NCI-H1417 (cell line): Measurements from ENCODE around the gene RC3H1.
"Not testable (repeated sequence)": the region's sequence is repeated elsewhere in the genome, so short reads cannot be mapped to it uniquely, and the experiment has no call there.

Source experiments
- DNase-seq, 3 experiments: peaks; one replicate each; lab custom pipeline; 2025; lab: John Stamatoyannopoulos, UW

RC3H1 gene

GRCh38 chr1:173954179-173954578 is 68.0 kb downstream of the RC3H1 start:
- DNase-seq, result no peak

GRCh38 chr1:173948594-173948993 is 73.6 kb downstream of the RC3H1 start:
- DNase-seq, result no peak

- no peak for DNase-seq
Measured at GRCh38 chr1:173946380-173946921, 75.7 kb downstream of the RC3H1 start.

- DNase-seq, result no peak
Measured at GRCh38 chr1:173937062-173937461, 85.1 kb downstream of the RC3H1 start.

DNA sequence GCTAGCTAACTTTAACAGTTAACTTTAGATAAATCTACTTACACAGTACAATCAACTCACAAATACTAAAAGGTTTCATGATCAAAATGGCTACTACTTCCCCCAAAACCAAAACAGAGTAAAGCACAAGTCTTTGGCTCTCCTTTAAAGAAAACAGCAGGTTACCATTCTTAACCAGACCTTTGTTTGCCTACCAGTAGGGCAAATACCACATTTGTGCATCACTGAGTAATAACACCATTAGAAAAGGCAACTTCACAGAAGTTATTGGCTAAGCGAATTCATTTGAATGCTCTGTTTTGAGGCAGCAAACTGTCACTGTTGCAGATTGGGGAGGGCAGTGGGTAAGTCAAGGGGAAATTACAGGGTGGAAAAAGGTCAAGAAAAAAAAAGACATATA is 87.7 kb downstream of the RC3H1 start:
- DNase-seq, result no peak

GRCh38 chr1:173930541-173930940 is 91.6 kb downstream of the RC3H1 start:
- DNase-seq, result not testable (repeated sequence)

- DNase-seq, result no peak
Measured at GRCh38 chr1:173925306-173926242, 96.6 kb downstream of the RC3H1 start.

DNA sequence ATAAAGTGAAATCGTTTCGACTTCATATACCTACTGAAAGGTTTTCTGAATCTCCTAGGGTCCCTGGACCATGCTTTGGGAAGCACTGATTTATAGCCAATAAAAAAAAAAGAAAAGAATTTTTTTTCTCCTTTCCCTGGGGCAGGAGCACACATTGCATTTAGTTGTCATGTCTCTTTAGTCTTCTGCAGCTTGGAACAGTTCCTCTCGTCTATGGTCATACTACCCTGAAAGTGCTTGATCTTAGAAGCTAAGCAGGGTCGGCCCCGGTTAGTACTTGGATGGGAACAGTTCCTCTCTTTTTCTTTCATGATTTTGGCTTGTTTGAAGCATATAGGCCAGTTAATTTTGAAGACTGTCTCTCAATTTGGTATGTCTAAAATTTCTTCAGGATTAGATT is 101.3 kb downstream of the RC3H1 start:
- no peak for DNase-seq

DNA sequence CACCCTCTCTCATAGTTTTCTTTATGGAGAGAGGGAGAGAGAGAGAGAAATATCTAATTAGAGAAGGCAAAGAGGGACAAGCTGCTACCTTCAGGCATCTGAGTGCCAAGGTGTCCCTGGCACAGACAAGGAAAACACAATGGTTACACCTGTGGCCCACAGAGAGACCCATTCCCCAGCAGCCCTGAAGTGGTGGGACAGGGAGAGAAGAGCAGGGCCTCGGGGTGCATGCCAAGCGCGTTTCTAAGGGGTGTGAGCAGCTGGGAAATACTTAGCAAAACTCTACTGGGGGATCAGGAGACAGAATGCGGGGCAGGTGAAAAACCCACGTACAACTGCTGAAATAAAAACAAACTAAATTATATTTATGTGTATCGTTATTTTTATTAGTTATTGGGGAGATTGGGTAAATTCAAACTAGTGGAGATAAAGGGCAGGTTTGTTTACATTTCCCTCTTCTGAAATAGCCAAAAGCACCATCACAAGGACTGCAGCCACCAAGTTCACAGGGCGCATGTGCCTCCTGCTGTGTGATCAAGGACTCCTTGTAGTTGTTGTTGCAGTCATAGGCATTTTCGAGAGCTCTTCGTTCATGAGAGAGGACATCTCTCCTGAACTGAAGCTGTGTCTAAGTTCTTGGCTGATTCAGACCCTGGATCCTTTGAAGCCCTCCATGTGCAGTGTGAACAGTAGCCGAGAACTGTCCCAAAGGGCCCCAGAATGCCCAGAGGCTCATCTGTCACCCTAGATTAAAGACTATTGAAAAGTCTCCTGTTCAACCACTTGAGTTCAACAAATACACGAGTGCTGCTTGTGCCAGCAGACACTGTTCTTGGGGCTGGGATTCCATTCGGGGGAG is 104.3 kb downstream of the RC3H1 start:
- peak in 1 of 3 experiments; percentile 42 for DNase-seq

DNA sequence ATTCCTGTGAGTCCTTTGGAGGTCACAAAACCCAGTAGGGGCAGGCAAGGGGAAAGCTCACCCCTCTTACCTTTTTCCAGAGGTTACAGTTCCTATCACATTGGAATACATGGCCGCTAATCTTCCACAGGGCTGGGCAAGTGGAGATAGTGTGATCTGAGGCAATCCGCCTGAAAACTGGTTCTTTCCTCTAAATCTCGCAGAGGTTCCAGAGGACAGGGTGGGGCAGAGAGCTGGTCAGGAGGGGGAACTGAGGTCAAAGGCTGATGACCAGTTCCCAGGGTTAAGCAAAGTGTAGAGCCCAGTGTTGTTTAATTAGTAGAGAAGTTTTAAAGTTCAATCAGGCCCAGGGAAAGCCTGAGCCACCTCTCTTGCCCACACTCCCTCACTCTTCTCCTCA is 105.0 kb downstream of the RC3H1 start, which contains the start of gene SERPINC1:
SERPINC1 (minus strand) TSS at position 179 of the 400 bp plus-strand sequence; CDS start at position 111, 68 bp downstream.
- no peak for DNase-seq

GRCh38 chr1:173916667-173917066 is 105.5 kb downstream of the RC3H1 start:
- DNase-seq, result no peak

GRCh38 chr1:173915596-173915995 is 106.6 kb downstream of the RC3H1 start:
- DNase-seq, result no peak

DNA sequence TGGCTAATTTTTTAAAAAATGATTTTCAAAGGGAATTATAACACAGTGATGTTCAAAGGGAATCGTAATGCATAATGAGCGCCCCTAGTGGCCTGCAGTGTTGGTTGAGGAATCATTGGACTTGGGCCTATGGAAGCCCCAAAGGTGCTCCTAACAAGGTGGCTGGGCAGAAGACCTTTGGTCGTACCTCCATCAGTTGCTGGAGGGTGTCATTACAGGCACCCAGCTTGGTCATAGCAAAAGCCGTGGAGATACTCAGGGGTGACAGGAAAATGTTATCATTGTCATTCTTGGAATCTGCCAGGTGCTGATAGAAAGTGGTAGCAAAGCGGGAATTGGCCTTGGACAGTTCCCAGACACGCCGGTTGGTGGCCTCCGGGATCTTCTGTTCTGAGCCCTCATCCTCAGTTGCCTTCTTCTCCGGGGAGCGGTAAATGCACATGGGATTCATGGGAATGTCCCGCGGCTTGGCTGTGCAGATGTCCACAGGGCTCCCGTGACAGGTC is 107.7 kb downstream of the RC3H1 start:
- DNase-seq, result peak in 1 of 3 experiments; percentile 45

GRCh38 chr1:173913111-173913510 is 109.0 kb downstream of the RC3H1 start:
- no peak for DNase-seq

DNA sequence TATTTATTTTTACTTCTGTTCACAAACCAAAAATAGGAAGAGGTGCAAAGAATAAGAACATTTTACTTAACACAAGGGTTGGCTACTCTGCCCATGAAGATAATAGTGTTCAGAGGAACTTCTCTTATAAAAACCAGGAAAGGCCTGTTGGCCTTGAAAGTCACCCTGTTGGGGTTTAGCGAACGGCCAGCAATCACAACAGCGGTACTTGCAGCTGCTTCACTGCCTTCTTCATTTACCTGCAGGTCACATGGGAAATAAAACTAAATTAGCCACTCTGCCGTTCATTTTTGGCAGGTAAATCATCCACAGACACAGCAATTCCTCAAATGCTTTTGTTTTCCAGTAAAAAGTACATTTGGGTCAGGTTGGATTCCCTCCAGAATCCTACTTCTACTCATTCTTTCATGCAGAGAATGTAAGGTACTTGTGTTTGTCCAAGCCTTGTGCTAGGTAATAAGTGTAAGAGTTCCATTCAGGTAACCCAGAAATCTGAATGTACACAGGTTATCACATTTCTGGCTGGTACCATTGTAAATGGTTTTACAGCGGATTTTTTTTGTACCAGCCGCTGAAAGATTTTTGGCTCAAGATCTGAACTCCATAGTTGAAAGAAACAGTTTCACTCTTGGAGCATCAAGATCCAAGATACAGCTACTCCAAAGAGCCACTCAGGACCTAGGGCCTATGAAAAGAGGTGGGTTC is 118.2 kb downstream of the RC3H1 start:
- DNase-seq, result no peak

DNA sequence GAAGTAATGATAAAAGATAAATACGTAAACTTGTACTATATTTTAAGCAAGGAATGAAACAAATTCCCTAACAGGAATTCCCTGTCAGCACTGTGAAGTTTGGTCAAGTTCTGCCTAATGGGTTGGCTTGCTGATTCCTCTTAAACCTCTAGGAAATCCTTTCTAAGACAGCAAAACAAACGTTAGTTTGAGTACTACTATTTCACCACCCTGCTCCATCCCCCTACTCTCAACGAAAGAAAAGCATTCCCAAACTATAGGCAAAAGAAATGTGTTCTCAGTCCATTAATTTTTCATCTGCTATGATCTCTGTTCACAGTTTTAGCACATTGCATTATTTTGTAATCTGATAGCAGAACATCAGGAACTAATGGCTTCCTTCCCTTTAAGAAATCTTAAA is 121.2 kb downstream of the RC3H1 start:
- DNase-seq, result no peak

- DNase-seq, result no peak
Measured at GRCh38 chr1:173900427-173900826, 121.7 kb downstream of the RC3H1 start.

DNA sequence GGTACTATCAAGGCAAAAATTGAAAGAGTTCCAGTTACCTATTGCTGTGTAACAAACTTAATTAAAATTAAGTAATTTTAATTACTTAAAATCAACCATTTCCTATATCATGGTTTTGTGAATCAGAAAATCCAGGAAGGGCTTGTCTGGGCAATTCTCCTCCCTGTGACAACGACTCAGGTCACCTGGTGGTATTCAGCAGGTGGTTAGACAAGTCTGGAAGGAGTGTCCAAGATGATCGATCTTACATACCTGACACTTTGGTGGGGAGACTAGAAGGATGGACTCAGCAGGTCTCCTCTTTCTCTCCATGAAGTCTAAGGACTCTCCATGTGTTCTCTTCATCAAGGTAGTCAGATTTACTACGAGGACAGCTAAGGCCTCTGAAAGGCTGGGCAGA is 128.0 kb downstream of the RC3H1 start:
- no peak for DNase-seq

- no peak for DNase-seq
Measured at GRCh38 chr1:173893611-173894010, 128.5 kb downstream of the RC3H1 start.

- no peak for DNase-seq
Measured at GRCh38 chr1:173889885-173890284, 132.3 kb downstream of the RC3H1 start.

DNA sequence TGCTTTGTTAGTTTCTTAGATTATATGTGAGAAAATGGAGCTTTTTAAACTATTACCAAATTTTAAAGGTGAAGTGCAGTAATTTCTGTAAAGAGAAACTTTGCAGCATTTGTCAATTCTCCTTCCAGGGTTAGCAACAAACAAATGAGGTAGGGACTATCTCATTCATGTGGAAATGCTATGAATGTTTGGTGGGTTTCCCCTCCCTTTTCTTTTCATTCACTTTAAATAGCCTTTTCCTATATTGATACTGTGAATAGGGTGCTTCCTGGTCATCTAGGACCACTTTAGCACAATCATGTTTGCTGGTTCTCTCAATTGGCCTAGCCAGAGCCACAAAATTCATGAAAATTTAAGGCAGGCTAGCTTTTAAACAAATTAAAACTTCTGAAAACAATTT is 133.4 kb downstream of the RC3H1 start:
- DNase-seq, result no peak

DNA sequence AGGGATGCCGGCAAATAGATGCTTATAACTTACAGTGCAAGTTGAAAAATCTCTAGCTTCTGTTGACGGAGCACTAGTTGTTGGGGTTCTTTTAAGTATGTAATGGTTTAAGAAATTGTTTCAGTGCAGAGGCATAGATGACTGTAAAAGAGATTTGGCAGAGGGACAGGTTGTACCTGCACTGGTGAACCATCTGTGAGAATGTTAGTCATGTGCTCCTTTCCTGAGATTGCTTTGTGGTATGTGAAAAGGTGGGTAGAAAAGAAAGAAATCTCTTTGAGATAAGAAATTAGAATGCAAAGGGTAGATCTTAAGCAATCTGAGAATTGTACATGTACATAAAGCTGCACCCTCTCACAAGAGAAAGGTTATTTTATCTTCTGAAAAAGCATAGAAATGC is 134.5 kb downstream of the RC3H1 start:
- DNase-seq, result no peak
